Activated naive CD4-positive, alpha-beta T cell treated with anti-CD3 and anti-CD28 coated beads for 36 hours (primary cell): ENCODE data around the gene NFKB2. TPM values are rescaled to one million over a fixed set of nuclear protein-coding genes. Genes with fewer than 3 reads are reported as not detected.
A peak's percentile ranks its signal among the peaks of the same experiment; 100 is the strongest.

Source experiments
- CTCF ChIA-PET: fragments of 350-600 bp; sonication (Branson Sonifier 250); formaldehyde crosslinking; loops from one replicate; lab custom pipeline; 2021; ENCODE audit warnings: antibody characterized with exemption; lab: Charles Lee
- DNase-seq: peaks from one replicate; pipeline ENCODE4 v3.0.0-alpha.2; 2020
- H3K27ac Mint-ChIP-seq: one replicate; pipeline ENCODE4 v1.8.0; 2021; ENCODE audit warnings: mild to moderate bottlenecking, mixed read lengths
- H3K27me3 Mint-ChIP-seq: one replicate; pipeline ENCODE4 v1.8.0; 2021; ENCODE audit warnings: low read depth, mixed read lengths
- H3K36me3 Mint-ChIP-seq: one replicate; pipeline ENCODE4 v1.8.0; 2021; ENCODE audit warnings: low read depth, mixed read lengths
- H3K4me1 Mint-ChIP-seq: one replicate; pipeline ENCODE4 v1.8.0; 2021; ENCODE audit warnings: low read depth, mixed read lengths
- H3K4me3 Mint-ChIP-seq: one replicate; pipeline ENCODE4 v1.8.0; 2021; ENCODE audit warnings: mild to moderate bottlenecking, moderate library complexity, mixed read lengths
- H3K9me3 Mint-ChIP-seq: one replicate; pipeline ENCODE4 v1.8.0; 2021; ENCODE audit warnings: mixed read lengths
- intact Hi-C: fragments of 100-400 bp; cut with micrococcal nuclease; formaldehyde crosslinking; loops from one replicate; pipeline ENCODE4 v1.15.1; 2023
- total RNA-seq, 2 experiments: library from RNA; stranded (reverse); gene quantifications; one replicate each; pipeline ENCODE4 v1.2.3, GENCODE V29; 2021

NFKB2 gene
- total RNA-seq, 2 experiments from 2014 or later: 328 to 345 TPM

DNA sequence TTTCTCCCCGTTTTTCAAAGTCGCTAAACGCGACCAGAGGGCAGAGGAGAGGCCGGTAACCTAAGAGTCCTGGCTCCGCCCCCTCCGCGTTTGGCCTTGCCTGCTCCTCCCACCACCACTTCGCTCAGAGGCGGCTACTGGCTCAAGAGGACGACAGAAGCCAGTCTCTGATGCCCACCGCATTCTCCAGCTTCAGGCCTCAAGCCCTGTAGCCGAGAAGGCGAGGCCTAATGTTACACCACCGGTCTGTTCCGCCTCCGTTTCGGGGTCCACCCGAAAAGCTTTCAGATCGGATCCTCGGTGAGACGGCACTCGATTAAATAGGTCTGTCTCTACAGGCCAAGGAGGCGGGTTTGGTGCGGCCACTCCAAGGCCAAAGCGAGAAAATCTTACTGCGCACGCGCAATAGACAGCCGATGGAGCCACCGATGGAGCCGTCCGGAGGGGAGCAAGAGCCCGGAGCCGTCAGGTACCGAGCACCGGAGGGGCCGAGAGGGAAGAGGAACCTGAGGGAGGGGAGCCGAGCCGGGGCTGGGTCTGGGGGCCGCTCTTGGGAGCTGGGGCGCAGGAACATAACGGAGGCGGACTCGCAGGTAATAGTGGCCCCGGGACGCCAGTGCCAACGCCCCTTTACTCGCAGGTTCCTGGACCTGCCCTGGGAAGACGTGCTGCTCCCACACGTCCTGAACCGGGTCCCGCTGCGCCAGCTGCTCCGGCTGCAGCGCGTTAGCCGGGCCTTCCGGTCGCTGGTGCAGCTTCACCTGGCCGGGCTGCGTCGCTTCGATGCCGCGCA is 25.4 kb downstream of the NFKB2 start, which contains the start of gene FBXL15:
FBXL15 (plus strand) TSS at position 123 of the 793 bp plus-strand sequence; CDS start at position 417, 294 bp downstream.
- Mint-ChIP-seq H3K27ac (peak within 1 kb of the TSS; percentile 91), H3K4me1 (peaks cover 30% of the 10 kb centered on the region), H3K4me3 (peak within 1 kb of the TSS; percentile 95), H3K36me3 (peaks cover 1% of the 10 kb centered on the region), H3K9me3 (no peaks in the 10 kb centered on the region), H3K27me3 (peaks cover 21% of the 10 kb centered on the region)
- CTCF ChIA-PET: interaction anchor here (0.7 to 6.1 kb wide), 14 partner anchors 9 to 194 kb away, joined by 3 to 49 read pairs (median 8); partner anchors contain the start of genes C10orf95 and NFKB2
- intact Hi-C loops: loop anchor here (1.0 to 5.0 kb wide), 10 partner anchors 11 to 604 kb away; partner anchors contain the start of genes ACTR1A, CUEDC2 and OGA
- DNase-seq: peak; percentile 98

DNA sequence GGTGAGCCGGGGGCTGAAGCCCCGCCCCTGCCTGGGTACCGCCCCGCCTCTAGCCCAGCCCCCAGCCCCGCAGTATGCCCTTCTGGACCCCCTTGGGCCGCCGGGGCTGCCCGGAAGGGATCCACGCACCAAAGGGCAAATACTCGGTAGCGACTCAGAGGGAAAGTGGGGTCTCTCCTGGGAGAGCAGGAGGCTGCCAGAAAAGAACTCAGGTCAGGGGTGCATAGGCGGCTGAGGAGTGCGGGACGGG is 25.9 kb downstream of the NFKB2 start:
- Mint-ChIP-seq H3K27me3 (peaks cover 18% of the 10 kb centered on the region), H3K9me3 (no peaks in the 10 kb centered on the region), H3K36me3 (peaks cover 1% of the 10 kb centered on the region), H3K27ac (no peak overlapping the region), H3K4me3 (peak overlapping the region; percentile 95), H3K4me1 (peaks cover 33% of the 10 kb centered on the region)
- intact Hi-C loops: loop anchor here (1.0 to 5.0 kb wide), 10 partner anchors 11 to 604 kb away; partner anchors contain the start of genes ACTR1A, CUEDC2 and OGA
- no peak for DNase-seq
- CTCF ChIA-PET: interaction anchor here (0.9 to 6.1 kb wide), 12 partner anchors 10 to 194 kb away, joined by 3 to 49 read pairs (median 12); partner anchors contain the start of genes C10orf95 and NFKB2

DNA sequence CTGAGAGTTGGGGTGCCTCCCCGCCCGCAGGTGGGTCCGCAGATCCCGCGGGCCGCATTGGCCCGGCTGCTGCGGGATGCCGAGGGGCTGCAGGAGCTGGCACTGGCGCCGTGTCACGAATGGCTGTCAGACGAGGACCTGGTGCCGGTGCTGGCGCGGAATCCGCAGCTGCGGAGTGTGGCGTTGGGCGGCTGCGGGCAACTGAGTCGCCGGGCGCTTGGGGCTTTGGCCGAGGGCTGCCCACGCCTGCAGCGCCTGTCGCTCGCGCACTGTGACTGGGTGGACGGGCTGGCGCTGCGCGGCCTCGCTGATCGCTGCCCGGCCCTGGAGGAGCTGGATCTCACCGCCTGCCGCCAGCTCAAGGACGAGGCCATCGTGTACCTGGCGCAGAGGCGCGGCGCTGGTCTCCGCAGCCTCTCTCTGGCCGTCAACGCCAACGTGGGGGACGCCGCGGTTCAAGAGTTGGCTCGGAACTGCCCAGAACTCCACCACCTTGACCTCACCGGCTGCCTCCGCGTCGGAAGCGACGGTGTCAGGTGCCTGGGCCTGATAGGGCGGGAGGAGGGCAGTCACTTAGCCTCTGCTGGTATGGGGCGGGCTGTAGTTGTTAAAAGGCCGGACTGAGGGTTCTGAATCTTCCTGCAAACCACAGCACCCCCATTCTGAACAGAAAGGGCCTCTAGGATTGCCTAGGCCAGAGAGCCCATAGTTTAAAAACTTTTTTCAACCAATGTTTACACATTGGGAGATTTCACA is 26.4 kb downstream of the NFKB2 start:
- Mint-ChIP-seq H3K27ac (peak overlapping the region; percentile 73), H3K36me3 (peaks cover 1% of the 10 kb centered on the region), H3K4me1 (peaks cover 38% of the 10 kb centered on the region), H3K9me3 (no peaks in the 10 kb centered on the region), H3K4me3 (peak overlapping the region; percentile 95), H3K27me3 (peaks cover 18% of the 10 kb centered on the region)
- CTCF ChIA-PET: interaction anchor here (0.6 to 6.1 kb wide), 26 partner anchors 9 to 206 kb away, joined by 3 to 49 read pairs (median 5); partner anchors contain the start of genes C10orf95, CUEDC2, ELOVL3 and NFKB2
- DNase-seq: peak; percentile 23
- intact Hi-C loops: loop anchor here (1.0 to 5.0 kb wide), 11 partner anchors 10 to 605 kb away; partner anchors contain the start of genes ACTR1A, CUEDC2 and OGA

DNA sequence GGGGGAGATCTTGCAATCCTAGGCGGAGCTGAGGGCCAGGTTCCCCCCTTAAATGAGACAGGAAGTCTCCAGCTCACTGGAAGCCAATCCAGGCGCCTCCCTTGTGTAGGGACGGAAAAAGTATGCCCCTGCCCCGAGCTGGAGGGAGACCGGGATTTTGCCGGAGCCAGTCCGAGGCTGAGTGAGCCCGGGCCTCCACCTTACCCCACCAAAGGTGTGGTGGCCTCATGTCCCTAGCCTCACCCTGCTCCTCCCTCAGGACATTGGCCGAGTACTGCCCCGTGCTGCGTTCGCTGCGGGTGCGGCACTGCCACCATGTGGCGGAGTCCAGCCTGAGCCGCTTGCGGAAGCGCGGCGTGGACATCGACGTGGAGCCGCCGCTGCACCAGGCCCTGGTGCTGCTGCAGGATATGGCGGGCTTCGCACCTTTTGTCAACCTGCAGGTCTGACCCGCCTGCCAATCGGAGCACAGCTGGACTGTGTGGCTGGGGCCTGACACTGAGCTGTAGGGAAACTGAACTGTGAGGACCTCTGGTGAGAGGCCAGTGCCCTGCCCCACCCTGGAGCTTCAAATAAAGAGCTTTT is 27.1 kb downstream of the NFKB2 start:
- H3K4me1 Mint-ChIP-seq: peaks cover 45% of the 10 kb centered on the region
- H3K27ac Mint-ChIP-seq: peak overlapping the region; percentile 73
- no peaks in the 10 kb centered on the region for H3K9me3 Mint-ChIP-seq
- H3K36me3 Mint-ChIP-seq: peaks cover 1% of the 10 kb centered on the region
- intact Hi-C loops: loop anchor here (1.0 to 5.0 kb wide), 2 partner anchors 57 to 605 kb away; partner anchors contain the start of gene OGA
- H3K27me3 Mint-ChIP-seq: peaks cover 12% of the 10 kb centered on the region
- peak overlapping the region; percentile 95 for H3K4me3 Mint-ChIP-seq
- DNase-seq: peak; percentile 76
- CTCF ChIA-PET: interaction anchor here (0.6 to 6.1 kb wide), 27 partner anchors 9 to 206 kb away, joined by 3 to 49 read pairs (median 5); partner anchors contain the start of genes C10orf95, CUEDC2, ELOVL3 and NFKB2

DNA sequence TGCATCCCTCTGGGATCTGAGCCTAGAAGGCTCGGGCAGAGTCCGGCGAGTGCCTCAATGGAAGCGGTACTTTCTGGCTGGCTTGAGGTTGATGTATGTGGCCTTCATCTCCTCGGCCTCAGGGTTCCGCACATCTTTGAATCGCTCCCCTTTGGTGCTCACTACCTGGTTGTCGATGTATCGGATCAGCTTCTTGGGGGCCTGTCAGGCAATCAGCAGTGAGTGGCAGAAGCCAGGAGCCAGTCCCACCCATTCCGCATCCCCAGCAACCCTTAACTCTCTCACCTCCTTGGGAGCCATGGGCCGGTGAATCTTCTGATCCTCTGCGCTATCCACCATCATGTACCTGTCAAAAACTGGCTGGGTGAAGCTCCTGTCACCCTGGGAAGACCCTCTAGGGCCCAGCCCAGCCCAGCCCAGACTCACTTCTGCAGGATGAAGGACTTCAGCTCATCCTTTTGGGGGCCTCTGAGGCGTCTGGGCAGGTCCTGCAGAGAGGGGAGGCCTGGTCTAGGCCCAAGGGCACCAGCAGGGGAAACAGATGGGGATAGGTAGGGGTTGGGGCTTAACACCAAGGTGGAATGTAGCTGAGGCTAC is 28.0 kb downstream of the NFKB2 start:
- DNase-seq: no peak
- no peaks in the 10 kb centered on the region for H3K9me3 Mint-ChIP-seq
- intact Hi-C loops: loop anchor here (5.0 kb wide), 1 partner anchor 606 kb away; the partner anchor contains the start of gene OGA
- H3K36me3 Mint-ChIP-seq: peaks cover 1% of the 10 kb centered on the region
- peaks cover 5% of the 10 kb centered on the region for H3K27me3 Mint-ChIP-seq
- H3K4me1 Mint-ChIP-seq: peaks cover 47% of the 10 kb centered on the region
- H3K4me3 Mint-ChIP-seq: no peak overlapping the region
- CTCF ChIA-PET: interaction anchor here (0.6 to 6.1 kb wide), 22 partner anchors 9 to 585 kb away, joined by 3 to 49 read pairs (median 6); partner anchors contain the start of genes C10orf95, CUEDC2, ELOVL3 and NFKB2
- no peak overlapping the region for H3K27ac Mint-ChIP-seq

DNA sequence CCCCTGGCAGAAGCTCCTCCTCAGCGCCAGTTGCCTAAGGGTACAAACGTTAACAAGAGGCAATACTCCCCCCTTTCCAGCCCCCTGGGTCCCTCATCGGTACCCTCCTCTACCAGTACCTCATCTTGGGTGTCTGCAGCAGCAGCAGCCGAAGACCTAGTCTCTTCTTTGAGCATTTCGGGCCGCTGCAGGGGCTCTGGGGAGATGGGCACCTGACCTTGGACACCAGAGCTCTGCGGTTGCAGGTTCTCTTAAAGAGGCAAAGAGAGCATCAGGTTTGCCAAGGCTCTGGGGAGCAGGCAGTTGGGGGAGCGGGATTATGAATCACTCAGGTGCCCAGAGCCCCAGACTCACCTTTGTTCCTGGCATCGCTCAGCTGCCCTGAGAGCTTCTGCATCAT is 28.6 kb downstream of the NFKB2 start:
- CTCF ChIA-PET: interaction anchor here (0.6 to 6.1 kb wide), 13 partner anchors 8 to 585 kb away, joined by 3 to 49 read pairs (median 8); partner anchors contain the start of genes C10orf95, CUEDC2 and NFKB2
- Mint-ChIP-seq H3K4me3 (no peak overlapping the region), H3K9me3 (no peaks in the 10 kb centered on the region), H3K27ac (peak overlapping the region; percentile 33), H3K27me3 (peaks cover under 1% of the 10 kb centered on the region), H3K4me1 (peaks cover 43% of the 10 kb centered on the region), H3K36me3 (peaks cover 1% of the 10 kb centered on the region)
- DNase-seq: no peak
- intact Hi-C loops: loop anchor here (5.0 kb wide), 1 partner anchor 607 kb away; the partner anchor contains the start of gene OGA

DNA sequence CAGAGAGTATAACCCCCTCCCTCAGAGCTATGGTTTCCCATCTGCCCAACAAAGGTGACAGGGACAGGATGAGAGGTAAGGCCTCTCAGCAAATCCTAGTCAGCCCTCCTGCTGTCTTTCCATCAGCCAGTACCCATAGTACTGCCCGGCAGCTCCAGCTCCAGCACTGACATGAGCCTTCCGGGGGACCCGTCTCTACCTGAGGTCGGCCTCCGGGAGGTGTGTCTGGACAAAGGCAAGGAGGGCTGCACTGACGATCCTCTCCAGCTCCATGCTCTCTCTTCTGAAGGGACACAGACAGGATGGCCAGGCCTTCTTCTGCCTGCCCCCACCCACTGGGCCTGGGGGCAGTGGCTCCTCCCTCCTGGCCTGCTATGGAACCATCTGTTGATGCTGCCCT is 29.4 kb downstream of the NFKB2 start:
- CTCF ChIA-PET: interaction anchor here (0.7 to 6.1 kb wide), 7 partner anchors 11 to 255 kb away, joined by 3 to 49 read pairs (median 8); partner anchors contain the start of gene C10orf95
- H3K4me1 Mint-ChIP-seq: peaks cover 36% of the 10 kb centered on the region
- no peaks in the 10 kb centered on the region for H3K9me3 Mint-ChIP-seq
- DNase-seq: no peak
- H3K4me3 Mint-ChIP-seq: no peak overlapping the region
- H3K27me3 Mint-ChIP-seq: no peaks in the 10 kb centered on the region
- no peak overlapping the region for H3K27ac Mint-ChIP-seq
- intact Hi-C loops: loop anchor here (5.0 kb wide), 1 partner anchor 608 kb away; the partner anchor contains the start of gene OGA
- H3K36me3 Mint-ChIP-seq: peaks cover 1% of the 10 kb centered on the region

DNA sequence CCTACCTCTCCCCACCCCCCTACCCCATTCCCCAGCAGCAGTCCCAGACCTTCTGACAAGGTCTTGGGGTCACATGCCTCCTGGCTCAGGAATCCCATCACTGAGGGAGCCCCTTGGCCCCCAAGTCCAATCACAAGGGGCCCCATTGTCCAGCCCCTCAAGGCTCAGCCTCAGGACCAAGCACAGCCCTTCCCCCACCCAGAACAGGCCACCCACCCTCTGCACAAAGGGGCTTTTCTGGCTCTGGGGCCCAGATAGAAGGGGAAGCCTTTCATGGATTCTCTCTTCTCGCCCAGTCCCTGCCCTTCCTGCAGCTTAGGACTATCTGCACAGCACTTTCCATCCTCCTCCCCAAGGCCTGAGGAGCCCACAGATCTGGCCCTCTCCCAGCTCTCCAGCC is 29.9 kb downstream of the NFKB2 start:
- CTCF ChIA-PET: interaction anchor here (0.7 to 6.1 kb wide), 4 partner anchors 25 to 74 kb away, joined by 3 to 37 read pairs (median 16); partner anchors contain the start of gene C10orf95
- Mint-ChIP-seq H3K27ac (no peak overlapping the region), H3K4me1 (peaks cover 30% of the 10 kb centered on the region), H3K27me3 (no peaks in the 10 kb centered on the region), H3K9me3 (no peaks in the 10 kb centered on the region), H3K4me3 (no peak overlapping the region), H3K36me3 (peaks cover 1% of the 10 kb centered on the region)
- intact Hi-C loops: no loop called here
- no peak for DNase-seq

DNA sequence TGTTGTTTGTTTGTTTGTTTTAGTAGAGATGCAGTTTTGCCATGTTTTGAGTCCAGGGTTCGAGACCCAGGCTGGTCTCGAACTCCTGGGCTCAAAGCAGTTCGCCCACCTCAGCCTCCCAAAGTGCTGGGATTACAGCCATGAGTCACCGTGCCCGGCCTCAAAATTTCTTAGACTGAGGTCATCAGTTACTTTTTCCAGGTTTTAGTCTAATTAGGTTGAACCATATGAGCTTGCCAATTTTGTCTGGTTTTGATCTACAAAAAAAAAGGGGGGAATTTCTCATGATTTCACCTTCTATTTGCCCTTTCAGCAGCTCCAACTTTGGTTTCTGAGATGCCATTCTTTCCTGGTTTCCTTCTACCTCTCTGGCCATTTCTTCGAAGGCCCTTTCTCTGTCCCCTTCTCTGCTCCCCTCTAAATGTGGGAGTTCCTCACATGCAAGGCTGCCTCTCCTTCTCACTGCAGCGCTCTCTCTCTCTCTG is 31.3 kb downstream of the NFKB2 start:
- Mint-ChIP-seq H3K9me3 (no peaks in the 10 kb centered on the region), H3K36me3 (no peaks in the 10 kb centered on the region), H3K4me3 (no peak overlapping the region), H3K27me3 (no peaks in the 10 kb centered on the region), H3K27ac (peak overlapping the region; percentile 64), H3K4me1 (peaks cover 32% of the 10 kb centered on the region)
- intact Hi-C loops: no loop called here
- peak; percentile 24 for DNase-seq
- CTCF ChIA-PET: interaction anchor here (0.6 to 6.1 kb wide), 3 partner anchors 29 to 53 kb away, joined by 3 to 37 read pairs (median 3); no protein-coding TSS in a partner anchor

DNA sequence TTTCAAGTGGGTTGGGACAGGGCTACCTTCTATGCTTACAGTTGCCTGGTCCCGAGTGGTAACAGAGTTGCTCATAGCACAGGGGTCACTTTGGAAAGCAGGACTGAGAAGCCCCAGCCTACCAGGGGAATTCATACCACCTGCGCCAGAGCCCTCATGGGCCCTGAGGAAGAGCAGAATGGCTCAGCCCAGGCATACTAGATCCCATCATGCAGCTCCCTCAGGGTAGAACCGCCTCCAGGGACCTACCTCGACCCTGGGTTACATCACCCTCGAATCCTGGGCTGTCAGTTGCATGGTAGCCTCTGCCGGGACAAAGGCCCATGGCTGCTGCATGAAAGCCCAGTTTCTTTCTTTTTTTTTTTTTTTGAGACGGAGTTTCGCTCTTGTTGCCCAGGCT is 34.0 kb downstream of the NFKB2 start:
- no peak for DNase-seq
- intact Hi-C loops: no loop called here
- H3K4me3 Mint-ChIP-seq: no peak overlapping the region
- H3K4me1 Mint-ChIP-seq: peaks cover 39% of the 10 kb centered on the region
- no peak overlapping the region for H3K27ac Mint-ChIP-seq
- peaks cover 1% of the 10 kb centered on the region for H3K36me3 Mint-ChIP-seq
- CTCF ChIA-PET: interaction anchor here (0.7 kb wide), 1 partner anchor 1059 kb away, joined by 3 read pairs; no protein-coding TSS in a partner anchor
- H3K9me3 Mint-ChIP-seq: no peaks in the 10 kb centered on the region
- no peaks in the 10 kb centered on the region for H3K27me3 Mint-ChIP-seq
